ENCODE results near the gene CEACAM7.

GRCh38 chr19:41699231-41699967 lies 11.3 kb upstream of the CEACAM7 start:
- TF ChIP-seq POLR2A (IDR thresholded peaks at IDR 0.05) (no peak), CTCF (IDR thresholded peaks at IDR 0.05) (no peak), POLR2AphosphoS5 (IDR thresholded peaks at IDR 0.05; ENCODE audit: insufficient read depth in 1 of 2, low read depth in 1 of 2) (no peak)

Measured in vagina (tissue), 2 donors.